Stomach smooth muscle (tissue), 2 donors: Measurements from ENCODE around the gene CDS2.

Source experiments
- H3K27ac ChIP-seq: one replicate; pipeline ENCODE4 v1.7.0; 2013; ENCODE audit warnings: mild to moderate bottlenecking, low read length, inconsistent platforms
- H3K27me3 ChIP-seq, 2 donors: one replicate each; pipeline ENCODE4 v1.7.0; 2013; ENCODE audit warnings: low read length in 2 of 2; ENCODE audit not compliant: insufficient read depth in 2 of 2, control insufficient read depth in 1 of 2
- H3K36me3 ChIP-seq, 2 donors: one replicate each; pipeline ENCODE4 v1.7.0; 2013; ENCODE audit warnings: low read length in 2 of 2; ENCODE audit not compliant: control insufficient read depth in 2 of 2, insufficient read depth in 2 of 2
- H3K4me1 ChIP-seq: one replicate; pipeline ENCODE4 v1.7.0; 2013; ENCODE audit warnings: low read length; ENCODE audit not compliant: control insufficient read depth, insufficient read depth
- H3K4me3 ChIP-seq, 2 donors: one replicate each; pipeline ENCODE4 v1.7.0; 2013; ENCODE audit warnings: low read length in 2 of 2
- H3K9ac ChIP-seq, 2 donors: one replicate each; pipeline ENCODE4 v1.7.0; 2013; ENCODE audit warnings: low read length in 2 of 2, mild to moderate bottlenecking in 1 of 2
- H3K9me3 ChIP-seq, 2 donors: one replicate each; pipeline ENCODE4 v1.7.0; 2013; ENCODE audit warnings: low read length in 2 of 2; ENCODE audit not compliant: control insufficient read depth in 2 of 2
- donor health status: healthy.
- donor health status: Pancreatic carcinoma.

The CDS2 gene

GRCh38 chr20:5126512-5127203, at the start of gene CDS2:
Gene CDS2, plus strand, starts transcription at chr20:5127008. Its CDS starts 85 bp downstream, at chr20:5127093.
- Histone ChIP-seq H3K4me1 (peaks cover 25% of the 10 kb centered on the region), H3K9ac (peak within 1 kb of the TSS; percentile 82 to 92), H3K36me3 (no peaks in the 10 kb centered on the region), H3K27me3 (no peaks in the 10 kb centered on the region), H3K4me3 (peak within 1 kb of the TSS; percentile 87 to 92), H3K27ac (peak within 1 kb of the TSS; percentile 90), H3K9me3 (no peaks in the 10 kb centered on the region)

GRCh38 chr20:5077761-5078387, 48.9 kb upstream of the CDS2 start:
- peak overlapping the region; percentile 69 for H3K27ac ChIP-seq
- peaks cover 21% of the 10 kb centered on the region for H3K4me1 ChIP-seq
- H3K36me3 ChIP-seq, result no peaks in the 10 kb centered on the region
- peak overlapping the region; percentile 60 to 72 for H3K4me3 ChIP-seq
- no peaks in the 10 kb centered on the region for H3K9me3 ChIP-seq
- no peaks in the 10 kb centered on the region for H3K27me3 ChIP-seq
- H3K9ac ChIP-seq, result peak overlapping the region; percentile 39 to 66

GRCh38 chr20:5078399-5078958, 48.3 kb upstream of the CDS2 start:
- Histone ChIP-seq H3K9ac (peak overlapping the region; percentile 39 to 66), H3K27me3 (no peaks in the 10 kb centered on the region), H3K36me3 (no peaks in the 10 kb centered on the region), H3K9me3 (no peaks in the 10 kb centered on the region), H3K27ac (peak overlapping the region; percentile 69), H3K4me3 (peak overlapping the region; percentile 60 to 72), H3K4me1 (peaks cover 15% of the 10 kb centered on the region)

GRCh38 chr20:5080384-5080877, 46.4 kb upstream of the CDS2 start:
- H3K27me3 ChIP-seq, result no peaks in the 10 kb centered on the region
- H3K4me3 ChIP-seq, result no peak overlapping the region
- H3K36me3 ChIP-seq, result no peaks in the 10 kb centered on the region
- peaks cover 10% of the 10 kb centered on the region for H3K4me1 ChIP-seq
- H3K9me3 ChIP-seq, result no peaks in the 10 kb centered on the region
- H3K9ac ChIP-seq, result no peak overlapping the region
- H3K27ac ChIP-seq, result no peak overlapping the region

- H3K9ac ChIP-seq, result no peak overlapping the region
- no peak overlapping the region for H3K4me3 ChIP-seq
- no peak overlapping the region for H3K27ac ChIP-seq
- H3K36me3 ChIP-seq, result no peaks in the 10 kb centered on the region
- H3K27me3 ChIP-seq, result no peaks in the 10 kb centered on the region
- H3K4me1 ChIP-seq, result no peaks in the 10 kb centered on the region
- H3K9me3 ChIP-seq, result no peaks in the 10 kb centered on the region
Measured at GRCh38 chr20:5085380-5085779, 41.4 kb upstream of the CDS2 start.

- H3K36me3 ChIP-seq, result peaks cover 0 to 3% of the 10 kb centered on the region in 2 donors
- no peak overlapping the region for H3K9ac ChIP-seq
- H3K27me3 ChIP-seq, result no peaks in the 10 kb centered on the region
- H3K4me1 ChIP-seq, result no peaks in the 10 kb centered on the region
- H3K9me3 ChIP-seq, result no peaks in the 10 kb centered on the region
- no peak overlapping the region for H3K4me3 ChIP-seq
- no peak overlapping the region for H3K27ac ChIP-seq
Measured at GRCh38 chr20:5088688-5089087, 38.1 kb upstream of the CDS2 start.

- Histone ChIP-seq H3K4me1 (no peaks in the 10 kb centered on the region), H3K36me3 (peaks cover 0 to 3% of the 10 kb centered on the region in 2 donors), H3K9ac (no peak overlapping the region), H3K9me3 (no peaks in the 10 kb centered on the region), H3K4me3 (no peak overlapping the region), H3K27ac (no peak overlapping the region), H3K27me3 (no peaks in the 10 kb centered on the region)
Measured at GRCh38 chr20:5090191-5090590, 36.6 kb upstream of the CDS2 start.

- no peaks in the 10 kb centered on the region for H3K4me1 ChIP-seq
Measured at GRCh38 chr20:5091902-5092301, 34.9 kb upstream of the CDS2 start.

GRCh38 chr20:5092765-5093339, 34.0 kb upstream of the CDS2 start:
- no peak overlapping the region for H3K4me3 ChIP-seq
- no peaks in the 10 kb centered on the region for H3K9me3 ChIP-seq
- no peaks in the 10 kb centered on the region for H3K4me1 ChIP-seq
- no peak overlapping the region for H3K27ac ChIP-seq
- no peaks in the 10 kb centered on the region for H3K27me3 ChIP-seq
- H3K9ac ChIP-seq, result no peak overlapping the region
- peaks cover 10 to 11% of the 10 kb centered on the region in 2 donors for H3K36me3 ChIP-seq

More at GRCh38 chr20:5091902-5092301, 34.9 kb upstream of the CDS2 start:
- Histone ChIP-seq H3K9ac (no peak overlapping the region), H3K36me3 (peaks cover 7 to 10% of the 10 kb centered on the region in 2 donors), H3K27me3 (no peaks in the 10 kb centered on the region), H3K9me3 (no peaks in the 10 kb centered on the region), H3K27ac (no peak overlapping the region), H3K4me3 (no peak overlapping the region)

GRCh38 chr20:5095454-5095853, 31.4 kb upstream of the CDS2 start:
- Histone ChIP-seq H3K27ac (no peak overlapping the region), H3K9me3 (no peaks in the 10 kb centered on the region), H3K4me3 (no peak overlapping the region), H3K9ac (no peak overlapping the region), H3K36me3 (peaks cover 18 to 20% of the 10 kb centered on the region in 2 donors), H3K27me3 (no peaks in the 10 kb centered on the region), H3K4me1 (no peaks in the 10 kb centered on the region)
